IPS-18a (cell line): ENCODE results near the gene ZNF615.
"Not testable (repeated sequence)": the region's sequence is repeated elsewhere in the genome, so short reads cannot be mapped to it uniquely, and the experiment has no call there.

ENCODE experiments used
- H3K27ac ChIP-seq: one replicate; pipeline ENCODE4 v1.5.1; 2013; ENCODE audit warnings: low read length
- H3K27me3 ChIP-seq: one replicate; pipeline ENCODE4 v1.6.1; 2013; ENCODE audit warnings: mild to moderate bottlenecking, low read length; ENCODE audit not compliant: control insufficient read depth, insufficient read depth
- H3K36me3 ChIP-seq: one replicate; pipeline ENCODE4 v1.6.1; 2013; ENCODE audit warnings: low read depth, low read length; ENCODE audit not compliant: control insufficient read depth
- H3K4me1 ChIP-seq: one replicate; pipeline ENCODE4 v1.6.1; 2013; ENCODE audit warnings: low read depth, low read length; ENCODE audit not compliant: control insufficient read depth
- H3K4me3 ChIP-seq: one replicate; pipeline ENCODE4 v1.5.1; 2013; ENCODE audit warnings: low read length
- H3K9ac ChIP-seq: one replicate; pipeline ENCODE4 v1.6.1; 2013; ENCODE audit warnings: mild to moderate bottlenecking, low read length, moderate library complexity
- H3K9me3 ChIP-seq: one replicate; pipeline ENCODE4 v1.6.1; 2013; ENCODE audit warnings: low read depth, low read length; ENCODE audit not compliant: control insufficient read depth

Gene ZNF615

GRCh38 chr19:52022193-52022592, 14.2 kb upstream of the ZNF615 start:
- H3K9me3 ChIP-seq, result no peaks in the 10 kb centered on the region

DNA sequence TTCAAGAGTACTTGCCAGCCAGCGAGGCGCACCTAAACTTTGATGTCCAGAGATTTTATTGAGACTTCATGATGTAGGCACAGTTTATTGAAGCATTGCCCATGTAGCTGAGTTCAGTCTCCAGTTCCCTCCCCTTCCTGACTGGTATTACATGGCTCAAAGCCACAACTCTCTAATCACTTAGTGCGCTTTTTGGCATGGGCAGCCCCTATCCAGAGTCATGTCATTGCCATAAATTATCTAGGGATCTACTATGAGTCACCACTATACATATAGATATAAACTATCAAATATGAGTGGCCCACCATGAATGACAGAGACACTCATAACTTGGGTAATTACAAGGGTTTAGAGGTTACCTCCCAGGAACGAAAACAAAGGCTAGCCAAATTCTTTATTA, 12.5 kb upstream of the ZNF615 start:
- H3K9me3 ChIP-seq, result peaks cover 7% of the 10 kb centered on the region
- no peaks in the 10 kb centered on the region for H3K4me1 ChIP-seq
- H3K36me3 ChIP-seq, result peaks cover 77% of the 10 kb centered on the region
- H3K27me3 ChIP-seq, result no peaks in the 10 kb centered on the region
- no peak overlapping the region for H3K27ac ChIP-seq
- H3K9ac ChIP-seq, result no peak overlapping the region
- H3K4me3 ChIP-seq, result no peak overlapping the region

More at GRCh38 chr19:52022193-52022592, 14.2 kb upstream of the ZNF615 start:
- no peak overlapping the region for H3K27ac ChIP-seq
- no peak overlapping the region for H3K9ac ChIP-seq
- H3K4me1 ChIP-seq, result no peaks in the 10 kb centered on the region
- H3K36me3 ChIP-seq, result peaks cover 65% of the 10 kb centered on the region
- H3K4me3 ChIP-seq, result no peak overlapping the region
- H3K27me3 ChIP-seq, result no peaks in the 10 kb centered on the region

DNA sequence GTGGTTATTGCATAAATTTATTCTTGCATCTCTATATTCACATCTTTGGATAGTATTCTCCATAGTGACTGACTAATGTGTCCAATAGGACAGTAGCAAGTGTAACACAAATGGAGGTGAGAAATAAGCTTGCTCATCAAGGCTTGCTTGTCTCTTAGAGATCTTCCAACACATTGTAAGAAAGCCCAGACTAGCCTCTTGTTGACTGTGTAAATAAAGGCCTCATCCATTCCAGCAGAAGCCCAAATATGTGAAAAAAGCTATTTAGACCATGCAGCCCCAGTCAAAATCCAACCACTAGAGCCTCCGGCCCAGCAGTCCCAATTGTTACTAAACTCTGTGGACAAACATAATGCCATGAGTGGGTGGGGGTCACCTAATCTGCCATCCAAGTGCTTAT, 2.7 kb upstream of the ZNF615 start:
- H3K4me3 ChIP-seq, result no peak overlapping the region
- H3K9me3 ChIP-seq, result peaks cover 2% of the 10 kb centered on the region
- peaks cover 13% of the 10 kb centered on the region for H3K36me3 ChIP-seq
- no peaks in the 10 kb centered on the region for H3K27me3 ChIP-seq
- H3K27ac ChIP-seq, result no peak overlapping the region
- no peaks in the 10 kb centered on the region for H3K4me1 ChIP-seq
- no peak overlapping the region for H3K9ac ChIP-seq

GRCh38 chr19:52007451-52007805, 583 bp downstream of the ZNF615 start:
- Histone ChIP-seq H3K4me3 (peak overlapping the region; percentile 86), H3K4me1 (no peaks in the 10 kb centered on the region), H3K27ac (no peak overlapping the region), H3K9me3 (no peaks in the 10 kb centered on the region), H3K27me3 (no peaks in the 10 kb centered on the region), H3K9ac (peak overlapping the region; percentile 80), H3K36me3 (peaks cover under 1% of the 10 kb centered on the region)

DNA sequence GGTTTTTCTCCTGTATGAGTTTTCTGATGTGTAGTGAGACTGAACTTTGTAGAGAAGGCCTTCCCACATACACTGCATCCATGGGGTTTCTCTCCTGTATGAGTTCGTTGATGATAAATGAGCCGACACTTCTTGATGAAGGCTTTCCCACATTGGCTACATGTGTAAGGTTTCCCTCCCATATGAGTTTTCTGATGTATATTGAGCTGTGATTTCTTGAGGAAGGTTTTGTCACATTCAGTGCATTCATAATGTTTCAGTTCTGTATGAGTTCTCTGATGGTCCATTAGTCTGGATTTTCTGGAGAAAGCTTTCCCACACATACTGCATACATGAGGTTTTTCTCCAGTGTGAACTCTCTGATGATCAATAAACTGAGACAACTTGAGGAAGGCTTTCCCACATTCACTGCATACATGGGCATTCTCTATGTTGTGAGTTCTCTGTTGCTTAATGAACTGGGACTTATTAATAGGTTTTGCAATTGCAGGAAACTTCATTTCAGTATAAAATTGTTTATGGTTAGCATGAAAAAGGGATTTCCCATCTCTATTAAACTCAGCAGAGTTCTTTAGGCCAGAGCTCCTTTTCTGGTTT, 13.9 kb downstream of the ZNF615 start:
- Histone ChIP-seq H3K9ac (no peak overlapping the region), H3K4me1 (no peaks in the 10 kb centered on the region), H3K9me3 (peaks cover 77% of the 10 kb centered on the region), H3K36me3 (peaks cover 40% of the 10 kb centered on the region), H3K27ac (no peak overlapping the region), H3K27me3 (no peaks in the 10 kb centered on the region), H3K4me3 (no peak overlapping the region)

DNA sequence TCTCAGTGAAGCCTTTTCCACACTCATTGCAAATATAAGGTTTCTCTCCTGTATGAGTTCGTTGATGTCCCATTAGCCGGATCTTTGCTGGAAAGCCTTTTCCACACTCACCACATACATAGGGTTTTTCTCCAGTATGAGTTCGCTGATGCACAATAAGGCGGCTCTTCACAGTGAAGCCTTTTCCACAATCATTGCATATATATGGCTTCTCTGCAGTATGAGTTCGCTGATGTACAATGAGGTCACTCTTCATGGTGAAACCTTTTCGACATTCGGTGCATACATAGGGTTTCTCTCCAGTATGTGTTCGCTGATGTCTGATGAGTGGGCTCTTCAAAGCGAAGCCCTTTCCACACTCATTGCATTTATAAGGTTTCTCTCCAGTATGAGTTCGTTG, 14.6 kb downstream of the ZNF615 start:
- no peak overlapping the region for H3K9ac ChIP-seq
- no peak overlapping the region for H3K4me3 ChIP-seq
- H3K36me3 ChIP-seq, result peaks cover 33% of the 10 kb centered on the region
- no peak overlapping the region for H3K27ac ChIP-seq
- no peaks in the 10 kb centered on the region for H3K4me1 ChIP-seq
- no peaks in the 10 kb centered on the region for H3K27me3 ChIP-seq
- H3K9me3 ChIP-seq, result peaks cover 77% of the 10 kb centered on the region

GRCh38 chr19:51986309-51987291, 21.4 kb downstream of the ZNF615 start, which contains the start of gene ZNF350:
TSS of gene ZNF350 (minus strand) at chr19:51986840. CDS start at chr19:51974360, 12,480 bp downstream.
- H3K36me3 ChIP-seq, result no peaks in the 10 kb centered on the region
- H3K27me3 ChIP-seq, result no peaks in the 10 kb centered on the region
- peak within 1 kb of the TSS; percentile 53 for H3K9ac ChIP-seq
- no peak within 1 kb of the TSS for H3K27ac ChIP-seq
- H3K9me3 ChIP-seq, result peaks cover 29% of the 10 kb centered on the region
- no peaks in the 10 kb centered on the region for H3K4me1 ChIP-seq
- peak within 1 kb of the TSS; percentile 82 for H3K4me3 ChIP-seq

DNA sequence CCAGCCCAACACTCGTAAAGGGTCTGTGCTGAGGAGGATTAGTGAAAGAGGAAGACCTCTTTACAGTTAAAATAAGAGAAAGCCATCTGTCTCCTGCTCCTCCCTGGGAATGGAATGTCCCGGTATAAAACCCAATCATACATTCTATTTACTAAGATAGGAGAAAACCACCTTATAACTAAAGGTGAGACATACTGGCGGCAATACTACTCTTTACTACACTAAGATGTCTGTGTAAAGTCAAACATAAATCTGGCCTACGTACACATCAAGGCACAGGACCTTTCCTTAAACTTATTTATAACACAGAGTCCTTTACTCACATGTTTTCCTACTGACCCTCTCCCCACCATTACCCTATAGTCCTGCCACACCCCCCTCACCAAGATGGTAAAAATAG, 24.6 kb downstream of the ZNF615 start:
- Histone ChIP-seq H3K27ac (no peak overlapping the region), H3K4me1 (no peaks in the 10 kb centered on the region), H3K4me3 (no peak overlapping the region), H3K9ac (no peak overlapping the region), H3K27me3 (no peaks in the 10 kb centered on the region), H3K9me3 (peaks cover 25% of the 10 kb centered on the region), H3K36me3 (no peaks in the 10 kb centered on the region)

- H3K9ac ChIP-seq, H3K27me3 ChIP-seq, H3K4me3 ChIP-seq, H3K36me3 ChIP-seq, H3K27ac ChIP-seq, H3K4me1 ChIP-seq: not testable (repeated sequence)
- H3K9me3 ChIP-seq, result peaks cover 25% of the 10 kb centered on the region
Measured at GRCh38 chr19:51980926-51981325, 27.1 kb downstream of the ZNF615 start.

DNA sequence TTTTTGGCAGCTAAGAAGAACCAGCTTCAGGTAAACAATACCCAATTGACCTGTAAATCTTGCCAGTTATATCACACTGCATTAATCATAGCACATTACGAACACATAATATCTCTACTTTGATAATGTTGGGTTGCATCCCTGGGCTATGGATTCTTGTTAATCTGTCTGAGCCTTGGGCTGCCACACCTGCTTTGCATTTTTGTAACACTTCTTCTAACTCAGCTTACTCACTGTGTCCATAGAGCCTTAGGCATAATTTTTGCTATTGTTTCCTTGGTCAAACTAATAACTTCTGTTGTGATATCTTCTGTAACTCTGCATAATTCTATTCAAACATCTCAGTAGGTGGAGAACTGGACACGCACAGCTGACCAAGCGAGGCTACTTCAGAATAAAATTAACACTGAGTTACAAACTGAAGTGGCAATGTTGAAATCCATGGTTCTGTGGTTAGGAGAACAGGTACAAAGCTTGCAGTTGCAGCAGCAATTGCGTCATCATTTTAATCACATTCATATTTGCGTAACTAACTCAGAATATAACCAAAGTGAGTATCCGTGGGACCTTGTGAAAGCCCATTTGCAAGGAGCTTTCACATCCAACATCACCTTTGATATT, 27.8 kb downstream of the ZNF615 start:
- no peaks in the 10 kb centered on the region for H3K36me3 ChIP-seq
- no peak overlapping the region for H3K27ac ChIP-seq
- H3K9ac ChIP-seq, result no peak overlapping the region
- H3K27me3 ChIP-seq, result no peaks in the 10 kb centered on the region
- no peaks in the 10 kb centered on the region for H3K4me1 ChIP-seq
- peaks cover 25% of the 10 kb centered on the region for H3K9me3 ChIP-seq
- no peak overlapping the region for H3K4me3 ChIP-seq

DNA sequence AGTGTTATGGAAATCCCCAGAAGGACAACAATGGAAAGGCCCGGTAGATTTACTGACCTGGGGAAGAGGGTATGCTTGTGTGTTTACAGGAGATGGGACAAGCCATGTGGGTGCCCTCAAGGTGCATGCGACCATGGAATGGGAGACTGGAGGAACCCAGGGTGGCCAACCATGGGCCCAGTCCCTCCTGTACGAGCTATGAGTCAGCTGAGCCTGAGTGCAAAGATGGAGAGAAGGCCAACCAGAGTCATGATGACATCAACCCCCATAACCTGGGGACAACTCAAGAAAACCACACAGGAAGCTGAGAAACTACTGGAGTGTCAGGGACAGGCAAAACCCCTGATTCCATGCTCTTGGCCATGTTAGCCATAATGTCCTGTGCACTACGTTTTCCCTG, 29.1 kb downstream of the ZNF615 start:
- Histone ChIP-seq H3K9me3 (peaks cover 35% of the 10 kb centered on the region), H3K9ac (no peak overlapping the region), H3K36me3 (no peaks in the 10 kb centered on the region), H3K4me1 (no peaks in the 10 kb centered on the region), H3K27ac (no peak overlapping the region), H3K4me3 (no peak overlapping the region), H3K27me3 (no peaks in the 10 kb centered on the region)
